IPS-18c (cell line): ENCODE data around the gene NUDC.

Experiments
- H3K4me3 ChIP-seq: 2 replicates; pipeline ENCODE4 v1.7.0; 2013; ENCODE audit warnings: low read depth, mild to moderate bottlenecking, low read length, moderate library complexity; ENCODE audit not compliant: insufficient read depth
- H3K9me3 ChIP-seq: one replicate; pipeline ENCODE4 v1.6.1; 2013; ENCODE audit warnings: mild to moderate bottlenecking, low read length, moderate library complexity; ENCODE audit not compliant: control insufficient read depth, insufficient read depth

Gene NUDC

DNA sequence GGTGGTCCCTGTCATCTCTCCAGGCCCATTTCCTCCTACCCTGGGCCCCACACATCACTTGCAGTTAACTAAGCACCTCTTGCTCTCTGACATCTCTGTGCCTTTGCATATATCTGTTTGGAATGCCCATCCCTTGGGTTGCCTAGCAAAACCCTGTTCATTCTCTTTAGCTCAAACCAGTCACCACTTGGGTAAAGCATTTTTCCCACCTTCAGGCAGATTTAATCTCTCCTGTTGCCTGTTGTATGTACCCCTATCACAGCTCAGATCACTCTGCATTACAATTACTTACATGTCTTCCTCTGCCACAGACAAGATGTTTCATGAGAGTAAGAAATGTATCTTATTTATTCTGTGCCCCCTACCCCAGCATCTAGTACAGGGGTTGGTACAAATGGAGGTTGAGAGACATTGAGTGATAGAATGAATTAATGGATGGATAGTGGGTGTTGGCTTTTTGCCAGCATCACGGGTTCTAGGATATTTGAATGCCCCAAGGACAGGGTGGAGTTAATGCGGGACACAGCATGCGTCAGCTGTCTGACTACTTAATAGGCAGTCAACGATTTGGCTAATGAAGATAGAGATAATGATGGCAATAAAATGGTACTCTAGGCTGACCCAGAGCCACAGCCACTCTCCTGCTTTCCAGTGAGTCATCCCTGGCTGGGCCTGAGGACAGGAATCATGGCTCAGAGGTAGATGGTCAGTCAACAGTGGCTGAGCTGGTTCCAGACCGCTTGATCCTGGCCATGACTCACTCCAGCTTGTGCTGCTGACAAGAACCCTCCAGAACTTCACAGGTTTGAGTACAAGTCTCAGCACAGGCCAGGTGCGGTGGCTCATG is 14.2 kb upstream of the NUDC start:
- Histone ChIP-seq H3K4me3 (no peak overlapping the region), H3K9me3 (no peaks in the 10 kb centered on the region)

DNA sequence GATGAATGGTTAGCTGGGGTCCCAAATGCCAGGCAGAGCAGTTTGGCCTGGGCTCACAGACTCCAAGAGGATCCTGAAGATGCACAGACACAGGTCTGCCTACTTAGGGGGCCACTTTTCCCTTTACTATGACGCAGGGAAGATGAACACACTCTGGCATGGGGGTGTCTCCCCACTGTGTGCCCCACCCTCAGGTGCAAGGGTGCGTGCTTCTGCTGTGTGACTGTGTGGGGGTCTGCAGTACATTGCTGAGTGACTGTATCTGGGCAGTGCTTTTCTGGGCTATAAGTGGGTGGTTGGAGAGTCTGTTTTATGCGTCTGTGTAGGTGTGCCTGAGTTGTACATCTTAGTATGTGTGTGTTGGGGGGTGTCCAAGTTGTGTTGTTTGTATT is 11.6 kb upstream of the NUDC start:
- Histone ChIP-seq H3K9me3 (no peaks in the 10 kb centered on the region), H3K4me3 (no peak overlapping the region)

GRCh38 chr1:26910343-26911160 is 11.0 kb upstream of the NUDC start:
- Histone ChIP-seq H3K4me3 (no peak overlapping the region), H3K9me3 (no peaks in the 10 kb centered on the region)

DNA sequence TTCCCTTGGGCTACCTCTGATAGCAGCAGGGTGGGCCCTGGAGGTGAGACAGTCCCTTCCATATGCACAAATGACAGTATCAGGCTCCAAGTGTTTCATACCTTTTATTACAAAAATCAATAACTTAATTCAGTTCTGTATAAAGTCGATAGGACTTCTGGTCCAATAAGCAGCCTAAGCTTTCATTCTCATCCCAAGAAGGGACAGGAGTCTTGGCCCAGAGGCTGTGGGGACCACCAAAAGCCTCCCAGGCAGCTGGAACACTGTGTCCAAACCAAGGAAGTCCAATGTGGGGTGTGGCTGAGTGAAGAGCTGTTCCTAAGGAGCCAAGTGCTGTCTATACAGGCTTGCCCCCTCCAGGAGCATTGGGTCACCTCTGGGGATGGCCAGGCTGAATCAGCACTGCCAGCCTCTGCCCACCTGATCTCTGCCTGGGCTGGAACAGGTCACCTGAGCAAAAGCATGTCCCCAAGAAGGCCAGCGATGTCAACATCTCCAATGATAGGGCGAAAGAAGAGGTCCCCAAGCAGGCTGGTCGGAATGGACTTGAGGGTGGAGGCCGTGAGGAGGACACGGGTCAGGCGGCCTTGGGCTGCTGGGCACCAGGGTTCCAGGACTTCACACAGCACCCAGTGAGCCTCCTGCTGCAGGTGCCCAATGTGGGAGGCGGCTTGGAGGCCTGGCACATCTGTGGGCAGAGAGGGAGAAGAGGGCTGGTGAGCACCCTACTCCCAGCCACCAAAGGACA is 10.0 kb upstream of the NUDC start:
- no peak overlapping the region for H3K4me3 ChIP-seq
- H3K9me3 ChIP-seq, result no peaks in the 10 kb centered on the region

DNA sequence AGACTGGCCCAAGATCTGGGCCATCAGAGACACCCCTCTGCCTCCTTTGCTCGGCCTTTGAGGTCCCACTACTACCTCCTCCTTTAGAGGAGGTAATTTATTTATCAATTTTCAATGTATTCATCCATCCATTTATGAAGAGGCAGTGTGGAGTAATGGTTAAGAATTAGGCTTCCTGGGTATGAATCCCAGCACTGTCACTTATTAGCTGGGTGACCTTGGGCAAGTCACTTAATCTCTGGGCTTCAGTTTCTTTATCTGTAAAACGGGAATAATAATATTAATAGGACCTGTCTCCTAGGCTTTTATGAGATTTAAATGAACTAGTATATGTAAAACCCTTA is 9.4 kb upstream of the NUDC start:
- H3K4me3 ChIP-seq, result no peak overlapping the region

GRCh38 chr1:26913389-26913753 is 8.2 kb upstream of the NUDC start:
- no peak overlapping the region for H3K4me3 ChIP-seq
- H3K9me3 ChIP-seq, result no peaks in the 10 kb centered on the region

More for the DNA sequence above, 9.4 kb upstream of the NUDC start:
- H3K9me3 ChIP-seq, result no peaks in the 10 kb centered on the region

GRCh38 chr1:26913754-26914619 is 7.6 kb upstream of the NUDC start, which contains the start of gene NR0B2:
Gene NR0B2, minus strand, starts transcription at chr1:26913975. Its CDS starts 35 bp downstream, at chr1:26913940.
- no peak within 1 kb of the TSS for H3K4me3 ChIP-seq
- no peaks in the 10 kb centered on the region for H3K9me3 ChIP-seq

- H3K9me3 ChIP-seq, result no peaks in the 10 kb centered on the region
- no peak overlapping the region for H3K4me3 ChIP-seq
Observed at GRCh38 chr1:26915204-26915842, 6.2 kb upstream of the NUDC start.

GRCh38 chr1:26921126-26921539 is 410 bp upstream of the NUDC start:
- H3K9me3 ChIP-seq, result no peaks in the 10 kb centered on the region
- H3K4me3 ChIP-seq, result peak overlapping the region; percentile 43; the same call in 1 of the 2 replicates

- H3K4me3 ChIP-seq, result peak overlapping the region; percentile 94
- no peaks in the 10 kb centered on the region for H3K9me3 ChIP-seq
Observed at GRCh38 chr1:26922431-26922729, 837 bp downstream of the NUDC start.

- no peaks in the 10 kb centered on the region for H3K9me3 ChIP-seq
- peak overlapping the region; percentile 94 for H3K4me3 ChIP-seq
Observed at GRCh38 chr1:26922901-26923300, 1.4 kb downstream of the NUDC start.

- Histone ChIP-seq H3K4me3 (no peak overlapping the region), H3K9me3 (no peaks in the 10 kb centered on the region)
Observed at GRCh38 chr1:26923711-26924110, 2.2 kb downstream of the NUDC start.

DNA sequence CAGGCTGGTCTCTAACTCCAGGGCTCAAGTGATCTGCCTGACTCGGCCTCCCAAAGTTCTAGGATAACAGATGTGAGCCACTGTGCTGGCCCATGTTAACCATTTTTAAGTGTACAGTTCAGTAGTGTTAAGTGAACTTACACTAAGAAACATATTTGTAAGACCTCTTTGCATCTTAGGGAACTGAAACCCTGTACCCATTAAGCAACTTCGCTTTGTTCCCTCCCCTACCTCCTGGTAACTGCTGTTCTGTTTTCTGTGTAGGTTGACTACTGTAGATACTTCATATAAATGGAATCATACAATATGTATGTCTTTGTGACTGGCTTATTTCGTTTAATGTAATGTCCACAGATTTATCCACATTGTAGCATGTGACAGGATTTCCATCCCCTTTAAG is 11.0 kb downstream of the NUDC start:
- H3K9me3 ChIP-seq, result no peaks in the 10 kb centered on the region
- no peak overlapping the region for H3K4me3 ChIP-seq

DNA sequence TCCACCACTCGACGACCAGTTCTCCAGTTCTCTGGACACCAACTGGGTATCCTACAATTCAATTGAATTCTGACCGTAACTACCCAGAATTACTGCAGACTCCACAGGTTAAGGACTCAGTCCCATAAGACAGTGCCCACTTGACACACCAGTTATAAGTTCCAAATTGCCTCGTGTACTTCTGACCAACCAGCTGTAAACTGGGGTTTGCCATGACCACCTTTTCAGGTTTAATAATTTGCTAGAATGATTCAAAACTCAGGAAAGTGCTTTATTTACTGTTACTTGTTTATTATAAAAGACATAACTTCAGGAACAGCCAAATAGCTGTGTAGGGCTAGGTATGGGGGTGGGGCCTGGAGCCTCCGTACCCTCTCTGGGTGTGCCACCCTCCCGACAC is 15.3 kb downstream of the NUDC start:
- H3K9me3 ChIP-seq, result no peaks in the 10 kb centered on the region
- H3K4me3 ChIP-seq, result no peak overlapping the region

GRCh38 chr1:26938004-26938658 is 16.6 kb downstream of the NUDC start:
- no peaks in the 10 kb centered on the region for H3K9me3 ChIP-seq

DNA sequence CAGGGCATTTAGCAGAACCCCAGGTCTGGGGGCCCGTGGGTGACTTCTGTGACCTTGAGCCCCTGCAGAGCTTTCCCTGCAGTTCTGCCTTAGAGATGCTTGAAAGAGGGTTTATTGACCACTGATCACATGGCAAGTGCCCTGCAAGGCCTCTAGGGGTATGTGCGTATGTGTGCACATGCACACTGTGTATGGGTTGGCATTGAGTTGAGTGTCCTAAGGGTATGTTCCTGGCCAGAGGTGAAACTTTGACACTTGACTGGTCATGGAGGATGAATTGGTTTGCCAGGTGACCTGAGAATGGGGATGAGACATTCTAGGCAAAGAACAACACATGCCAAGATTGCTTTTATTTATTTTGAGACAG is 17.1 kb downstream of the NUDC start:
- Histone ChIP-seq H3K9me3 (no peaks in the 10 kb centered on the region), H3K4me3 (no peak overlapping the region)

More at GRCh38 chr1:26938004-26938658, 16.6 kb downstream of the NUDC start:
- H3K4me3 ChIP-seq, result no peak overlapping the region
